NCI-H2196 treated with DMSO at 0.1 percent for 48 hours (cell line): ENCODE data around the gene IL10RA.
A peak's percentile ranks its signal among the peaks of the same experiment; 100 is the strongest.
"Not testable (repeated sequence)": the region's sequence is repeated elsewhere in the genome, so short reads cannot be mapped to it uniquely, and the experiment has no call there.

Source experiments
- DNase-seq: peaks from one replicate; lab custom pipeline; 2025; ENCODE audit not compliant: unreplicated experiment; lab: John Stamatoyannopoulos, UW

The IL10RA gene

DNA sequence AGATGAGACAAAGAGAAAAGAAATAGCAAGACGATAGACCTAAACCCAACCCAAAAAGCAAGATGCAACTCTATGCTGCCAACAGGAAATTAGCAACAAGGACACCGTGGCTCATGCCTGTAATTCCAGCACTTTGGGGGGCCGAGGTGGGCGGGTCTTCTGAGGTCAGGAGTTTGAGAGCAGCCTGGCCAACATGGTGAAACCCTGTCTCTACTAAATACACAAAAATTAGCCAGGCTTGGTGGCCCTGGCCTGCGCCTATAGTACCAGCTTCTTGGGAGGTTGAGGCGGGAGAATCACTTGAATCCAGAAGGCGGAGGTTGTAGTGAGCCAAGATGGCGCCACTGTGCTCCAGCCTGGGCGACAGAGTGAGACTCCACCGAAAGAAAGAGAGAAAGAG lies 24.3 kb upstream of the IL10RA start:
- DNase-seq, result no peak

- no peak for DNase-seq
Observed at GRCh38 chr11:117962826-117963225, 23.4 kb upstream of the IL10RA start.

DNA sequence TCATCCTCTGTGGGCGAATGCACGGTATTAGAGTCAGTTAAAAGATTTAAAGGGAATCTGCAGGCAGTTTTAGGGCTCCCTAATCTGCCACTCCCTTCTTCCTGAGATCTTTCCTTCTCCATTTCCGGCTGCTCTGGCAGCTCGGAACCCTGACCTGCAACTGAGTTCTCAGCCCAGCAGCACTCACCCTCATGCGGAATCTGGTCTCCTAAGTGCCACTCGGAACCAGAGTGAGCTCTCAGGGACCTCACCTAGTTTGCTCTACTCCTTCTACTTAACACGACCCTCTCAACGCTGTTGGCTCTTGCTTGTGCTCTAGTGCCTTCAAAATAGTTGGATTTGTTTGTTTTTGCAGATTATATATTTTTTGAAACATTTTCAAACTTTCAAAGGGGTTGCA lies 19.3 kb upstream of the IL10RA start:
- DNase-seq, result no peak

DNA sequence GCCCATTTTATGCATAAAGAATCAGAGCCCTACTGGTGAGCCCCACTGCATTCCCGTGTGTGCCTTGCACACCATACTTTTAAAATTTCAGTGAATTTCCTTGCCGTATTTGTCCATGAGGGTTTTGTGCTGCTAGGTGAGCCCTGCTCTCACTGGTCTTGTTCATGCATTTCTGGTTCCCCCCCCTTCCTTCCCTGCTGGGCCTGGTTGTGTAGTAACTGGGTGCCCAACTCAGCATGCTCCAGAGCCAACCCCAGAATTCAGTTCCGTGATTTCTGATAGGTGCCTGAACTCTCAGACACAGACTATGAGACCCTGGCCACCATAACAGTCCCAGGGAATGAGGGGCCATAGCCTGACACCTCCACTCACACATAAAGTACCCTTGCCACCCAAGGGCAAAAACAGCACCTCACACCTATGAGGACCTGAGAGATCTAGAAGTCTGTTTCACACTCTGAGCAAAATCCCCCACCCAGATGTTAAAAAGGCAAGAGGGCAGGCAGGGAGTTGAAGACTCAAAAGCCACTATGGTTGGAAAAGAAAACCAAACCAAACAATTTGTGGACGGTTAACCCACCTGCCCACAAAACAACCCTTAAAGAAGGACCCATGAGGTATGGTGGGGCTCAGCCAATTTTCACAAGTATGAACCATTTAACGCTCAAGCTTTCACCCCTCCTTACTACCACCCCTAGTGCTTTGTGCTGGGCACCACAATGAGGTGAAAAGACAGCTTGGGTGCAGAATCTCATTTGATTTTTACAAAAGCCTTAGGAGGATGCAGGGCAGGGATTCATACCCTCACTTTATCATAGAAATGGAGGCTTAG lies 16.8 kb upstream of the IL10RA start:
- no peak for DNase-seq

DNA sequence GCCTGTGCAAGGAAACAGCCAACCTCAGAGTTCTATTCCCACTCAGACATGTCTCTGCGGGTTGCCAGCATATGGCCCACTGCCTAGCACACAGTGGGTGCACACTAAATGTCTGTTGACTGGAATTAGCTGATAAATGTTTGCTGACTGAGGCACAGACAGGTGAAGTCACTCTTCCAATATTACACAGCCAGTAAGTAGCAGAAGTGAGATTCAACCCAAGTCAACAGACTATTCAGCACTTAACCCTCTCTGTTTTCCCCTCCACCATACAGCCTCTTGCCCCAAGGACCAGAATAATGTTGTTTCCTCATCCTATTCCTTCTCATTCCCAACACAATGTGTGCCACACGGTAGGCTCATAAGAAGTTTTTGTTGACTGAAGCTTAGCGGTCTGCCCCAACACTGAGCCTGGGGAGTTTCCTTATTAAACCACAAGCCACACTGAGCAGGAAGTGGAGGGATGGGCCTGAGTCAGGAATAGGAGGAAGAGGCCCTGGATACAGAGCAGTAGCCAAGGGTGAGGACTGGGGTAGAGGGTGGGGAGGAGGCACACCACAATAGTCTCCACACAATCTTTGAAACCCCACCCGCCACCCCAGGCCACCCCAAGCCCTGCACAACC lies 15.7 kb upstream of the IL10RA start:
- no peak for DNase-seq

GRCh38 chr11:117972044-117972443 lies 14.2 kb upstream of the IL10RA start:
- DNase-seq, result no peak

DNA sequence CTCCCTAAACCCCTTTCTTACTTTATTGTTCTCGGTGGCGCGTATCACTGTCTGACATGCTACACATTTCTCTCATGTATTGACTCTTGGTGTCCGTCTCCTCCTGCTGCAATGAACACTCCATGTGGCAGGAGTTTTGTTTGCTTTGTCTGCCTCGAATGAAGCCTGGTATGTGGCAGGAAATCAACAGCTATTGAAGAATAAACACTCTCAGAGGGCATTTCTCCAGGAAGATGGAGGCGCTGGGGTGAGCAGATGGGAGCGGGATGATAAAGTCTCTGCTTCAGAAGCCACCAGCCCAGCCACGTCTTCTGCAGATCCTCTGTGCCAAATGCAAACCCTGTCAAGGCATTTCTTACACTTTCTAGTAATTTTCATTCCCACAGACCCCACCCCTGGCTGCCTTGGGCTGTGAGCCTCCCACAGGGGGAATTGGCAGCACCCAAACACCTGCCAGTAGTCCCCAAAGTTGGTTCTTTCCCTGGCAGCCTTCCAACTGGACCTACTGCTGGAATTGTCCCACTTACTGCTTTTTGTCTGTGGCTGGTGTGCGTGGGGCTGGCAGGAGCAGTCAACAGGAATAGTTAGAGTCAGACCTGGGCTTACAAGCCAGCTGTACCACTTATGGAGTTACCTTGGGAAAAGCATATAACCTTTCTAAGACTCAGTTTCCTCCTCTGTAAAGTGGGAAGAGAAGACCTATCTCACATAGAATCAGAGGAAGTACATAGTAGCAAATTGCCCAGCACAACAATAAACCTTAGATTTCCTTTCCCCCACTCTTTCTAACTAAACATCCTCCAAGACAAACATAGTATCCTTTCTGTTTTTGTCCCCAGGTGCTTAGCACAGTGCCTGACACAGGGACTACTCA lies 13.3 kb upstream of the IL10RA start:
- DNase-seq, result peak; percentile 45

DNA sequence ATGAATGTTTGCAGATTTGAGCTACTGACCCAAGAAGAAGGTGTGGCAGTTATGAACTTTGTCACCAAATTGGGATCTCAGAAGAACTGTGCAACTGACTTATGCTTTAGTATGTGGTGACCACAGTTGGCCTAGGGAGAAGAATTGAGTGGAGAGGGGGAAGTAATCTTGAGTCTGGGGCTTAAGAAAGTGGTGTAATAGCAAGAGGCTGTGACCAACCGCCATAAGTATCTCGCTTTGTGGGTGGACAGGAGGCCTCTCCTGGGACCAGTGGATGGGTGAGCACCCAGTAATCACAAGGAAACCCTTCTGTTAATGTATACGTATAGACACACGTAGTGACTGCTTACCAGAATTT lies 12.7 kb upstream of the IL10RA start:
- no peak for DNase-seq

- DNase-seq, result no peak
Observed at GRCh38 chr11:117976445-117976844, 9.7 kb upstream of the IL10RA start.

DNA sequence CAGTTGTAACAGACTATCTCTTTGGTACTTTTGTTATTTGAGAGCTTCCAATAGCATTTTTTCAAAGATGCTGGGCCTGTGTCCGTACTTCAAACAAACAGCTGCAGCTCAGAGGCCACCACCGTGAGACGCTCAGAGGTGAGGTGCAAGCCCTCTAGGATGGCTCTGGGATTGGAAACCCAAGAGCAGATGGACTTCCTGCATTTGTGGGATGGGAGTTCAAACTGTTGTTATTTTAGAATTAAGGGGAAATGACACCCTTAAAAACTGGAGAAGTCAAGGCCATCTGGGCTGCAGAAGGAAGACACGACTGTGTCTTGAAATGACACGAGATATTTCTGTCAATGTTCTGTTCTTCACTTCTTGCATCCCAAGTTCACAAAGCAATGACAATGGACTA lies 9.2 kb upstream of the IL10RA start:
- no peak for DNase-seq

GRCh38 chr11:117977612-117978264 lies 8.5 kb upstream of the IL10RA start:
- not testable (repeated sequence) for DNase-seq

DNA sequence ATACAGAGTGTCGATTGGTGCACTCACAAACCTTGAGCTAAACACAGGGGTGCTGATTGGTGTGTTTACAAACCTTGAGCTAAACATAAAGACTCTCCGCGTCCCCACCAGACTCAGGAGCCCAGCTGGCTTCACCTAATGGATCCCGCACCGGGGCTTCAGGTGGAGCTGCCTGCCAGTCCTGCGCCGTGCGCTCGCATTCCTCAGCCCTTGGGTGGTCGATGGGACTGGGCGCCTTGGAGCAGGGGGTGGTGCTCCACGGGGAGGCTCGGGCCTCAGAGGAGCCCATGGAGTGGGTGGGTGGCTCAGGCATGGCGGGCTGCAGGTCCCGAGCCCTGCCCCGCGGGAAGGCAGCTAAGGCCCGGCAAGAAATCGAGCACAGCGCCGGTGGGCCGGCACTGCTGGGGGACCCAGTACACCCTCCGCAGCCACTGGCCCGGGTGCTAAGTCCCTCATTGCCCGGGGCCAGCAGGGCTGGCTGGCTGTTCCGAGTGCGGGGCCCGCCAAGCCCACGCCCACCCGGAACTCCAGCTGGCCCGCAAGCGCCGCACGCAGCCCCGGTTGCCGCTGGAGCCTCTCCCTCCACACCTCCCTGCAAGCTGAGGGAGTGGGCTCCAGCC lies 7.8 kb upstream of the IL10RA start:
- not testable (repeated sequence) for DNase-seq

GRCh38 chr11:117978991-117979390 lies 7.2 kb upstream of the IL10RA start:
- DNase-seq, result no peak

DNA sequence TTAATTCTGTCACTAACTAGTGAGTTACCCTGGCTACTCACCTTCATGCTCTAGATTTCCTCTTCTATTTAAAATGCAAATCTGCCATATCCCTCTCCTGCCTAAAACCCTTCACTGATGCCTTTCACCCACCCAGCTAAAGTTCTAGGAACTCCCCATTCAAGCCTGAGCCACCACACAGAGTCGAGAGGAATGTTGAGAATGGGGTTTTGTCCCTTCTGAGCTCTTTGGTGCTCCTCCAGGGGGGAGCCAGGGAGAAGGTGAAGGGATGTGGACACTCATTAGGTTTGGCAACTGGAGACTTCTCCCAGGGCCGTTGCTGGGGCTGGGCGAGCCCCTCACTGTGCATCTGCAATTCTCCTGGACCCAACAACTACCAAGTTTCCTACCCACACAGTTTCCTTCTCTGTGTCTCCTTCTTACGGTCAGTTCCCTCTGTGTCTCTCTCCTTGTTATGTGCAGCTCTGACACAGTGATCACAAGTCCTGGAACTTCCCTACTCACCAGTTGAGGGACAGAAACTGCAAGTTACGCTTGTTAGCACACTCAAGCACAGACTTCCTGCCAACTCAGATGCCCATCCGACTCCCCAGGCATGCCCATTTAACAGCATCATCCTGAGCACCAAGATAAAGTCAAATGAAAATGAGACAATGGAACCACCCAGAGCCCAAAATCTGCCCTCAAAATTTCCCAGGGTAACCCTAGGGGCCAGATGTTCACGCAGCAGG lies 6.5 kb upstream of the IL10RA start:
- DNase-seq, result no peak

DNA sequence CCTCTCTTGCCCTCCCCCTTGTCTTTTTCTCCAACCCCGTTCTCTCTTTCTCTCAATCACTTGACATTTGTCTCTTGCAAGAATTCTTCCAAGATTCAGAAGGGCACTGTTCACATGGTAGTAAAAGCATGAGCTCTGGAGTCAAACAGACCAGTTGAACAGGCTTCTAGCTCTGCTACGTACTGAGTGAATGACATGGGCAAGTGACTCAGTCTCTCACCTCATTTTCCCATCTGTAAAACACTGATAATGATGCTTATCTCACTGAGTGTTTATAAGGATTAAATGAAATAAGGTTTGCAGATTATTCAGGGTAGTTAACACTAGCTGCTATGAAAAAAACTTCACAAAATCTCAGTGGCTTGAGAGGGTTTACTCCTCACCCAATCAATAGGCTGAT lies 5.9 kb upstream of the IL10RA start:
- no peak for DNase-seq

GRCh38 chr11:117980720-117981119 lies 5.5 kb upstream of the IL10RA start:
- DNase-seq, result no peak

- DNase-seq, result no peak
Observed at GRCh38 chr11:117983163-117983475, 3.1 kb upstream of the IL10RA start.

DNA sequence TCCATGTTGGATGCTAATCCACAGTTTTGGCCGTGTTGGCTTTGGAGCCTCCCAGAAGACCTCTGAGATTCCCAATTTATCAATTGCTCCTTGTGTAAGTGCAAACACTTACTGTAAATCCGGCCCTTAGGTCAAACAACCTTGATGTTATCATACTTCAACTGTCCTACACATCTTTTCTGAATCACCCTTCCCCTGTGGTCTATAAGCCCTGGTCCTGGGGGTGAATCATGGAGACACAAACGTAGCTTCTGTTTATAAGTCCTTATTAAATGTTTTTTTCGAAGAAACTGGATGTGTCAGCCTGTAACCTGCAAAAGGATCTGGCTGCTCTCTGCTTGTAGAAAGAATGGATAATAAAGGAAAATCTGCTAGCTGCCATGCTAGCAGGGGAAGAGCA lies 1.7 kb upstream of the IL10RA start:
- DNase-seq, result no peak

DNA sequence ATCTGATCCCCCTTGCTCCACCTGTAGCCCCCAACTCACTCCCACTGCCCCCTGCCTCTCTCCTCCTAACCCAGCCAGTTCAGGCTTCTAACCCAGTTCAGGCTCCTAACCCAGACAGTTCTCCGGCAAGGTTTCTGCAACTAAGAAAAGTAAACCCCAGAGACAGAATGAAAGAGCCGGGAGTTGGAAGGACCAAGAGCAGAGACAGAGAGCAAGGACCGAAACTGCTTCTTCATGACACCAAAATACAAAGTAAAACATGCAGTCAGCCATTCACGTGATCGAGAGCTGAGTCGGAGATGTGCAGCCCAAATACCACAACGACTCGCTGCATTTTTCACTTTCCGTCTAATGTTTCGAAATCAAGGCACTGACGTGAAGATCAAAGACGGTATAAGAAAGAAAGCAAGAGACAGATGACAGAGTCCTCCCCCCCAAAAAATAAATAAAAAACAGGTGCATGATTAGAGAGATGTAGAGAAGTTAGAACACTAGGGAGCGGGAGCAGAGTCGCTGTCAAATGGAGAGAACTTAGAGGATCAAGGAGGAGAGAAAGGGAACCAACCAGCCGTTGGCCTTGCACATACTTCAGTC lies 884 bp downstream of the IL10RA start:
- DNase-seq, result no peak
